ENCODE results near the gene STX7.

Gene STX7

GRCh38 chr6:132405143-132405915 lies 107.6 kb downstream of the STX7 start:
- Histone ChIP-seq H3K27ac (ENCODE audit: low read depth, low read length) (no peak overlapping the region), H3K4me3 (ENCODE audit: low read depth in 1 of 5, low read length in 5 of 5) (no peak overlapping the region), H3K4me1 (ENCODE audit: control insufficient read depth in 5 of 5, insufficient read depth in 5 of 5, low read length in 5 of 5) (peaks cover 0 to 15% (median 12%) of the 10 kb centered on the region in 5 donors), H3K27me3 (ENCODE audit: control insufficient read depth in 5 of 5, insufficient read depth in 4 of 5, low read length in 5 of 5) (peaks cover 4 to 27% (median 18%) of the 10 kb centered on the region in 5 donors), H3K9ac (ENCODE audit: low read length in 5 of 5) (no peak overlapping the region), H3K9me3 (ENCODE audit: control insufficient read depth in 5 of 5, low read length in 5 of 5) (no peaks in the 10 kb centered on the region), H3K36me3 (ENCODE audit: control insufficient read depth in 5 of 5, insufficient read depth in 5 of 5, low read length in 5 of 5) (no peaks in the 10 kb centered on the region)

GRCh38 chr6:132404736-132405135 lies 108.2 kb downstream of the STX7 start:
- Histone ChIP-seq H3K36me3 (ENCODE audit: control insufficient read depth in 5 of 5, insufficient read depth in 5 of 5, low read length in 5 of 5) (no peaks in the 10 kb centered on the region), H3K4me3 (ENCODE audit: low read depth in 1 of 5, low read length in 5 of 5) (no peak overlapping the region), H3K9me3 (ENCODE audit: control insufficient read depth in 5 of 5, low read length in 5 of 5) (no peaks in the 10 kb centered on the region), H3K27ac (ENCODE audit: low read depth, low read length) (no peak overlapping the region), H3K9ac (ENCODE audit: low read length in 5 of 5) (no peak overlapping the region), H3K27me3 (ENCODE audit: control insufficient read depth in 5 of 5, insufficient read depth in 4 of 5, low read length in 5 of 5) (peaks cover 4 to 30% (median 18%) of the 10 kb centered on the region in 5 donors), H3K4me1 (ENCODE audit: control insufficient read depth in 5 of 5, insufficient read depth in 5 of 5, low read length in 5 of 5) (peaks cover 0 to 15% (median 12%) of the 10 kb centered on the region in 5 donors)

- Histone ChIP-seq H3K9me3 (ENCODE audit: control insufficient read depth in 5 of 5, low read length in 5 of 5) (no peaks in the 10 kb centered on the region), H3K4me3 (ENCODE audit: low read depth in 1 of 5, low read length in 5 of 5) (no peak overlapping the region), H3K27ac (ENCODE audit: low read depth, low read length) (no peak overlapping the region), H3K27me3 (ENCODE audit: control insufficient read depth in 5 of 5, insufficient read depth in 4 of 5, low read length in 5 of 5) (peaks cover 4 to 30% (median 18%) of the 10 kb centered on the region in 5 donors), H3K36me3 (ENCODE audit: control insufficient read depth in 5 of 5, insufficient read depth in 5 of 5, low read length in 5 of 5) (no peaks in the 10 kb centered on the region), H3K4me1 (ENCODE audit: control insufficient read depth in 5 of 5, insufficient read depth in 5 of 5, low read length in 5 of 5) (peaks cover 0 to 15% (median 12%) of the 10 kb centered on the region in 5 donors), H3K9ac (ENCODE audit: low read length in 5 of 5) (no peak overlapping the region)
These were observed 108.6 kb downstream of the STX7 start for GRCh38 chr6:132404330-132404729.

GRCh38 chr6:132401618-132402285 lies 111.2 kb downstream of the STX7 start:
- Histone ChIP-seq H3K36me3 (ENCODE audit: control insufficient read depth in 5 of 5, insufficient read depth in 5 of 5, low read length in 5 of 5) (no peaks in the 10 kb centered on the region), H3K9me3 (ENCODE audit: control insufficient read depth in 5 of 5, low read length in 5 of 5) (peaks cover 0 to 2% (median 0%) of the 10 kb centered on the region in 5 donors), H3K4me3 (ENCODE audit: low read depth in 1 of 5, low read length in 5 of 5) (peak overlapping the region; percentile 58 to 82 (median 76)), H3K27ac (ENCODE audit: low read depth, low read length) (no peak overlapping the region), H3K9ac (ENCODE audit: low read length in 5 of 5) (no peak overlapping the region), H3K27me3 (ENCODE audit: control insufficient read depth in 5 of 5, insufficient read depth in 4 of 5, low read length in 5 of 5) (peaks cover 4 to 30% (median 18%) of the 10 kb centered on the region in 5 donors), H3K4me1 (ENCODE audit: control insufficient read depth in 5 of 5, insufficient read depth in 5 of 5, low read length in 5 of 5) (peaks cover 0 to 15% (median 12%) of the 10 kb centered on the region in 5 donors)

- Histone ChIP-seq H3K4me3 (ENCODE audit: low read depth in 1 of 5, low read length in 5 of 5) (peak within 1 kb of the TSS; percentile 58 to 82 (median 76)), H3K27ac (ENCODE audit: low read depth, low read length) (no peak within 1 kb of the TSS), H3K4me1 (ENCODE audit: control insufficient read depth in 5 of 5, insufficient read depth in 5 of 5, low read length in 5 of 5) (peaks cover 0 to 15% (median 12%) of the 10 kb centered on the region in 5 donors)
These were observed 111.9 kb downstream of the STX7 start, which contains the start of gene MOXD1 for GRCh38 chr6:132400883-132401617. Gene MOXD1, minus strand, starts transcription at chr6:132401475. Its CDS starts 49 bp downstream, at chr6:132401426.

GRCh38 chr6:132400555-132400882 lies 112.4 kb downstream of the STX7 start:
- no peaks in the 10 kb centered on the region for H3K36me3 ChIP-seq (ENCODE audit: control insufficient read depth in 5 of 5, insufficient read depth in 5 of 5, low read length in 5 of 5)
- peaks cover 0 to 15% (median 12%) of the 10 kb centered on the region in 5 donors for H3K4me1 ChIP-seq (ENCODE audit: control insufficient read depth in 5 of 5, insufficient read depth in 5 of 5, low read length in 5 of 5)
- no peak overlapping the region for H3K9ac ChIP-seq (ENCODE audit: low read length in 5 of 5)
- H3K27ac ChIP-seq (ENCODE audit: low read depth, low read length) = no peak overlapping the region
- H3K4me3 ChIP-seq (ENCODE audit: low read depth in 1 of 5, low read length in 5 of 5) = peak overlapping the region in 4 of 5 donors; percentile 58 to 82 (median 71)
- H3K27me3 ChIP-seq (ENCODE audit: control insufficient read depth in 5 of 5, insufficient read depth in 4 of 5, low read length in 5 of 5) = peaks cover 4 to 30% (median 18%) of the 10 kb centered on the region in 5 donors
- peaks cover 0 to 4% (median 2%) of the 10 kb centered on the region in 5 donors for H3K9me3 ChIP-seq (ENCODE audit: control insufficient read depth in 5 of 5, low read length in 5 of 5)

More at GRCh38 chr6:132400883-132401617, 111.9 kb downstream of the STX7 start, which contains the start of gene MOXD1:
- Histone ChIP-seq H3K36me3 (ENCODE audit: control insufficient read depth in 5 of 5, insufficient read depth in 5 of 5, low read length in 5 of 5) (no peaks in the 10 kb centered on the region), H3K9ac (ENCODE audit: low read length in 5 of 5) (peak within 1 kb of the TSS in 1 of 5 donors; percentile 40), H3K9me3 (ENCODE audit: control insufficient read depth in 5 of 5, low read length in 5 of 5) (peaks cover 0 to 2% (median 0%) of the 10 kb centered on the region in 5 donors), H3K27me3 (ENCODE audit: control insufficient read depth in 5 of 5, insufficient read depth in 4 of 5, low read length in 5 of 5) (peaks cover 4 to 30% (median 18%) of the 10 kb centered on the region in 5 donors)

- Histone ChIP-seq H3K36me3 (ENCODE audit: control insufficient read depth in 5 of 5, insufficient read depth in 5 of 5, low read length in 5 of 5) (no peaks in the 10 kb centered on the region), H3K27me3 (ENCODE audit: control insufficient read depth in 5 of 5, insufficient read depth in 4 of 5, low read length in 5 of 5) (peaks cover 4 to 30% (median 18%) of the 10 kb centered on the region in 5 donors), H3K9ac (ENCODE audit: low read length in 5 of 5) (no peak overlapping the region), H3K27ac (ENCODE audit: low read depth, low read length) (no peak overlapping the region), H3K9me3 (ENCODE audit: control insufficient read depth in 5 of 5, low read length in 5 of 5) (peaks cover 5 to 11% (median 7%) of the 10 kb centered on the region in 5 donors), H3K4me3 (ENCODE audit: low read depth in 1 of 5, low read length in 5 of 5) (no peak overlapping the region), H3K4me1 (ENCODE audit: control insufficient read depth in 5 of 5, insufficient read depth in 5 of 5, low read length in 5 of 5) (peaks cover 0 to 15% (median 12%) of the 10 kb centered on the region in 5 donors)
These were observed 113.4 kb downstream of the STX7 start for GRCh38 chr6:132399376-132400074.

All from subcutaneous abdominal adipose tissue (tissue), 5 donors.